Caco-2 (cell line): ENCODE measurements around the gene CD276. TPM values are rescaled to one million over a fixed set of nuclear protein-coding genes. Genes with fewer than 3 reads are reported as not detected.

ENCODE experiments used
- BruUV-seq: library from RNA; stranded (reverse); fragments of 400-500 nt; replicated peaks from 2 replicates; lab custom pipeline; 2021; lab: Mats Ljungman, UMichigan
- CTCF ChIA-PET: fragments of 300-600 bp; sonication (Branson Sonifier 250); formaldehyde crosslinking; loops from one replicate; lab custom pipeline; 2022; ENCODE audit warnings: antibody characterized with exemption; lab: Charles Lee
- POLR2A ChIA-PET: fragments of 300-600 bp; sonication (Branson Sonifier 250); formaldehyde crosslinking; loops from one replicate; lab custom pipeline; 2022; ENCODE audit warnings: antibody characterized with exemption; lab: Charles Lee
- DNase-seq, 2 experiments: peaks; one replicate each; pipeline versions ENCODE4 v3.0.0 to v3.0.0-alpha.2; 2020 to 2022
- H3K27me3 ChIP-seq: replicated peaks from 2 replicates; pipeline ENCODE4 v1.6.0; 2011; ENCODE audit warnings: low read length; ENCODE audit not compliant: control insufficient read depth, insufficient read depth
- H3K36me3 ChIP-seq: 2 replicates; pipeline ENCODE4 v1.5.1; 2011; ENCODE audit warnings: low read length; ENCODE audit not compliant: control insufficient read depth, insufficient read depth
- H3K4me1 ChIP-seq: fragments of 250-450 bp; sonication (Bioruptor Pico); 2 replicates; pipeline ENCODE4 v1.5.1; 2020; ENCODE audit warnings: mild to moderate bottlenecking
- H3K4me3 ChIP-seq: 2 replicates; pipeline ENCODE4 v1.5.1; 2011; ENCODE audit warnings: low read depth, mild to moderate bottlenecking, control low read depth, low read length
- H3K9me3 ChIP-seq: fragments of 250-450 bp; sonication (Bioruptor Pico); 2 replicates; pipeline ENCODE4 v1.5.1; 2020; ENCODE audit warnings: mild to moderate bottlenecking, moderate library complexity
- H3K27ac Mint-ChIP-seq: one replicate; pipeline ENCODE4 v1.8.0; 2022; ENCODE audit warnings: mixed read lengths; ENCODE audit not compliant: unreplicated experiment
- H3K27me3 Mint-ChIP-seq: one replicate; pipeline ENCODE4 v1.8.0; 2022; ENCODE audit warnings: mixed read lengths; ENCODE audit not compliant: insufficient read depth, unreplicated experiment
- H3K36me3 Mint-ChIP-seq: one replicate; pipeline ENCODE4 v1.8.0; 2022; ENCODE audit warnings: mild to moderate bottlenecking, mixed read lengths; ENCODE audit not compliant: insufficient read depth, unreplicated experiment
- H3K4me1 Mint-ChIP-seq: one replicate; pipeline ENCODE4 v1.8.0; 2022; ENCODE audit warnings: low read depth, mixed read lengths; ENCODE audit not compliant: unreplicated experiment
- H3K4me3 Mint-ChIP-seq: one replicate; pipeline ENCODE4 v1.8.0; 2022; ENCODE audit warnings: mild to moderate bottlenecking, moderate library complexity, mixed read lengths; ENCODE audit not compliant: unreplicated experiment
- H3K9me3 Mint-ChIP-seq: one replicate; pipeline ENCODE4 v1.8.0; 2022; ENCODE audit warnings: mixed read lengths; ENCODE audit not compliant: unreplicated experiment
- intact Hi-C: fragments of 100-400 bp; cut with micrococcal nuclease; formaldehyde crosslinking; loops from one replicate; pipeline ENCODE4 v1.10.0; 2022; ENCODE audit not compliant: unreplicated experiment
- total RNA-seq: library from RNA; stranded (reverse); gene quantifications from 2 replicates; pipeline ENCODE4 v1.2.3, GENCODE V29; 2022
- TF ChIP-seq, protein P1 (sequence below), 2 experiments: fragments of 200-600 bp in 1 of 2; IDR thresholded peaks; 1 replicate in 1 of 2; 2 replicates in 1 of 2; pipeline versions ENCODE4 v1.5.1 to v1.8.0; 2011 to 2022; ENCODE audit warnings: antibody characterized with exemption in 1 of 2, control low read depth in 1 of 2, inconsistent platforms in 1 of 2, low read depth in 1 of 2, low read length in 1 of 2, mild to moderate bottlenecking in 1 of 2, moderate library complexity in 1 of 2; ENCODE audit not compliant: insufficient read depth in 1 of 2, severe bottlenecking in 1 of 2, unreplicated experiment in 1 of 2

CD276 gene
- total RNA-seq, 1 experiment from 2014 or later = 74.2 TPM

DNA sequence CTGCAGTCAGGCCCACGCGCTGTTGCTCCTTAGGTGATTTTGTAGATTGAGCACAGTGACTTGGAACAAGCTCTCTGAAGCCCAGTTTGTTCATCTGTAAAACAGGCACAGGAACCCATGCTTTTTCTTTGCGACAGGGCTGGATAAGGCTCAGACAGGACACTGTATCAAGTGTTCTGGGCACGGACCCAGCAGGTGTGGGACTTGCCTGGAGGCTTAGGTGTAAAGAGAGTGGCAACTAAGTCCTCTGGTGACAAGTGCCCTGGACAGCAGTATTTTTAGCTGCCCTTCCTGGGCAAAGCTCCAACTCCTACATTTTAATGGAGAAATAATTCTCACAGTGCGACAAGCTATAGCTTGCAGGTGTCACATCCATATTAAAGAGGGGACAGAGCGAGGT, 32.2 kb downstream of the CD276 start:
- POLR2A ChIA-PET = no interaction called here
- Histone ChIP-seq H3K4me1 (no peaks in the 10 kb centered on the region), H3K27me3 (no peaks in the 10 kb centered on the region), H3K9me3 (no peaks in the 10 kb centered on the region), H3K36me3 (no peaks in the 10 kb centered on the region), H3K4me3 (no peak overlapping the region)
- no peaks in the 10 kb centered on the region for H3K4me1 Mint-ChIP-seq
- intact Hi-C loops = no loop called here
- no peak for DNase-seq
- CTCF ChIA-PET = interaction anchor here (2.1 kb wide), 1 partner anchor 12 kb away, joined by 6 read pairs; no protein-coding TSS in a partner anchor
- no peak overlapping the region for H3K4me3 Mint-ChIP-seq
- H3K27me3 Mint-ChIP-seq = no peaks in the 10 kb centered on the region
- TF ChIP-seq, protein P1, sequence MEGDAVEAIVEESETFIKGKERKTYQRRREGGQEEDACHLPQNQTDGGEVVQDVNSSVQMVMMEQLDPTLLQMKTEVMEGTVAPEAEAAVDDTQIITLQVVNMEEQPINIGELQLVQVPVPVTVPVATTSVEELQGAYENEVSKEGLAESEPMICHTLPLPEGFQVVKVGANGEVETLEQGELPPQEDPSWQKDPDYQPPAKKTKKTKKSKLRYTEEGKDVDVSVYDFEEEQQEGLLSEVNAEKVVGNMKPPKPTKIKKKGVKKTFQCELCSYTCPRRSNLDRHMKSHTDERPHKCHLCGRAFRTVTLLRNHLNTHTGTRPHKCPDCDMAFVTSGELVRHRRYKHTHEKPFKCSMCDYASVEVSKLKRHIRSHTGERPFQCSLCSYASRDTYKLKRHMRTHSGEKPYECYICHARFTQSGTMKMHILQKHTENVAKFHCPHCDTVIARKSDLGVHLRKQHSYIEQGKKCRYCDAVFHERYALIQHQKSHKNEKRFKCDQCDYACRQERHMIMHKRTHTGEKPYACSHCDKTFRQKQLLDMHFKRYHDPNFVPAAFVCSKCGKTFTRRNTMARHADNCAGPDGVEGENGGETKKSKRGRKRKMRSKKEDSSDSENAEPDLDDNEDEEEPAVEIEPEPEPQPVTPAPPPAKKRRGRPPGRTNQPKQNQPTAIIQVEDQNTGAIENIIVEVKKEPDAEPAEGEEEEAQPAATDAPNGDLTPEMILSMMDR (IDR thresholded peaks at IDR 0.05; ENCODE audit: insufficient read depth in 1 of 2, low read depth in 1 of 2, low read length in 1 of 2, severe bottlenecking in 1 of 2, unreplicated experiment in 1 of 2) = no peak
- no peak overlapping the region for H3K27ac Mint-ChIP-seq
- no TSS peak for BruUV-seq
- no peaks in the 10 kb centered on the region for H3K9me3 Mint-ChIP-seq
- H3K36me3 Mint-ChIP-seq = peaks cover 7% of the 10 kb centered on the region

DNA sequence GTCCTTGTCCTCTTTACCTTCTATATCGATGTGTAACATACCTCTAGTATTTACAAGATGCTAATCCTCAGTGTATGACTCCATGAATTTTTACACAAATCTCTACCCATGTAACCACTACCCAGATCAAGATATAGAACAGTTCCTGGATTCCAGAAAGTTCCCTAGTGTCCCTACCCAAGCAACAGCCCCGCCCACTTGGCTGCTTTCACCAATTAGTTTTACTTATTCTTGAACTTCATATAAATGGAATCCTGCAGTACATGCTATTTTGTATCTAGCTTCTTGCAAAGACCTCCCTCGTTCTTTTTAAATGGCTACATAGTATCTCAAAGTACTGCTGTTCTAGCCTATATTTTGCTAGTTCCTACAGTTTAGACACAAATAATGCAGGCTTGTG, 33.0 kb downstream of the CD276 start:
- Mint-ChIP-seq H3K4me1 (no peaks in the 10 kb centered on the region), H3K4me3 (no peak overlapping the region), H3K36me3 (peaks cover 7% of the 10 kb centered on the region), H3K27me3 (no peaks in the 10 kb centered on the region), H3K27ac (no peak overlapping the region), H3K9me3 (no peaks in the 10 kb centered on the region)
- POLR2A ChIA-PET = no interaction called here
- H3K4me1 ChIP-seq = no peaks in the 10 kb centered on the region
- H3K27me3 ChIP-seq = no peaks in the 10 kb centered on the region
- intact Hi-C loops = no loop called here
- no peak for DNase-seq
- BruUV-seq = no TSS peak
- H3K9me3 ChIP-seq = no peaks in the 10 kb centered on the region
- CTCF ChIA-PET = interaction anchor here (2.1 kb wide), 1 partner anchor 13 kb away, joined by 6 read pairs; no protein-coding TSS in a partner anchor
- H3K36me3 ChIP-seq = no peaks in the 10 kb centered on the region
- H3K4me3 ChIP-seq = no peak overlapping the region
- TF ChIP-seq, protein P1 (IDR thresholded peaks at IDR 0.05; ENCODE audit: insufficient read depth in 1 of 2, low read depth in 1 of 2, low read length in 1 of 2, severe bottlenecking in 1 of 2, unreplicated experiment in 1 of 2) = no peak

DNA sequence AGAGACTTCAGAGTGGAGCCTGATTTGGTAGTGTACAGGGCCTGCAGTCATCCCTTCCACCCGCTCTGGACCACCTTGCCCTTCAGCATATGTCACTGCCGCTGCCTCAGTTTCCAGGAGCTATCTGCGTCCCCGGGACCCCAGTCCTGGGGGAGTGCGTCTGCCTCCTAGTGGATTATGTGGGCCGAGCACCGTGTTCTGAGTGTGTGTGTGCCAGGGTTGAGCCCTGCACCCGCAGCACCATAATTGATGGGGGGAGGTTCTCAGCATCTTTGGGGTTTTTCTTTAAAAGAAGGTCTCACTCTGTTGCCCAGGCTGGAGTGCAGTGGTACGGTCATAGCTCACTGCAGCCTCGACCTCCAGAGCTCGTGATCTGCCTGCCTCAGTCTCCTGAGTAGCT, 33.6 kb downstream of the CD276 start:
- H3K27me3 ChIP-seq = no peaks in the 10 kb centered on the region
- CTCF ChIA-PET = no interaction called here
- no peak for DNase-seq
- H3K9me3 ChIP-seq = no peaks in the 10 kb centered on the region
- TF ChIP-seq, protein P1 (IDR thresholded peaks at IDR 0.05; ENCODE audit: insufficient read depth in 1 of 2, low read depth in 1 of 2, low read length in 1 of 2, severe bottlenecking in 1 of 2, unreplicated experiment in 1 of 2) = no peak
- no peaks in the 10 kb centered on the region for H3K4me1 ChIP-seq
- Mint-ChIP-seq H3K27ac (no peak overlapping the region), H3K4me1 (no peaks in the 10 kb centered on the region), H3K4me3 (no peak overlapping the region), H3K27me3 (no peaks in the 10 kb centered on the region), H3K9me3 (no peaks in the 10 kb centered on the region), H3K36me3 (peaks cover 6% of the 10 kb centered on the region)
- BruUV-seq = no TSS peak
- POLR2A ChIA-PET = no interaction called here
- intact Hi-C loops = no loop called here
- no peaks in the 10 kb centered on the region for H3K36me3 ChIP-seq
- H3K4me3 ChIP-seq = no peak overlapping the region
